Activated T-helper 2 cell treated with anti-CD3 and anti-CD28 coated beads, Interferon-gamma antibody, Interleukin-2, Interleukin-4, amounts not matched to agents 10 μg/mL and 5 μg/mL and 100 μg/mL, durations not matched to agents 14 hours and 24 hours and 36 hours (primary cell): ENCODE results near the gene OR51G2. TPM values are rescaled to one million over a fixed set of nuclear protein-coding genes. Genes with fewer than 3 reads are reported as not detected.

ENCODE experiments used
- DNase-seq: peaks from one replicate; pipeline ENCODE4 v3.0.0; 2021; ENCODE audit warnings: low spot score
- H3K27ac Mint-ChIP-seq: one replicate; pipeline ENCODE4 v1.8.0; 2021; ENCODE audit warnings: mixed read lengths
- H3K27me3 Mint-ChIP-seq: one replicate; pipeline ENCODE4 v1.8.0; 2021; ENCODE audit warnings: low read depth, mixed read lengths
- H3K36me3 Mint-ChIP-seq: one replicate; pipeline ENCODE4 v1.8.0; 2021; ENCODE audit warnings: low read depth, mixed read lengths
- H3K4me1 Mint-ChIP-seq: one replicate; pipeline ENCODE4 v1.8.0; 2021; ENCODE audit warnings: low read depth, mixed read lengths
- H3K4me3 Mint-ChIP-seq: one replicate; pipeline ENCODE4 v1.8.0; 2021; ENCODE audit warnings: low read depth, mild to moderate bottlenecking, moderate library complexity, mixed read lengths
- H3K9me3 Mint-ChIP-seq: one replicate; pipeline ENCODE4 v1.8.0; 2021; ENCODE audit warnings: mixed read lengths
- intact Hi-C: fragments of 100-400 bp; cut with micrococcal nuclease; formaldehyde crosslinking; loops from one replicate; pipeline ENCODE4 v1.15.1; 2023
- total RNA-seq: library from RNA; stranded (reverse); gene quantifications from 2 replicates; pipeline ENCODE4 v1.2.3, GENCODE V29; 2022

The OR51G2 gene
- total RNA-seq, 1 donor from 2014 or later, result not detected

GRCh38 chr11:4903484-4903883, 15.7 kb downstream of the OR51G2 start, which contains the start of gene OR51A7:
Gene OR51A7, plus strand, starts transcription at chr11:4903783. Its CDS starts 3,587 bp downstream, at chr11:4907370.
- no peak within 1 kb of the TSS for H3K27ac Mint-ChIP-seq
- no peaks in the 10 kb centered on the region for H3K27me3 Mint-ChIP-seq
- H3K9me3 Mint-ChIP-seq, result no peaks in the 10 kb centered on the region
- DNase-seq, result no peak
- H3K4me1 Mint-ChIP-seq, result no peaks in the 10 kb centered on the region
- H3K4me3 Mint-ChIP-seq, result no peak within 1 kb of the TSS
- H3K36me3 Mint-ChIP-seq, result no peaks in the 10 kb centered on the region
- intact Hi-C loops, result no loop called here

GRCh38 chr11:4891996-4892640, 27.0 kb downstream of the OR51G2 start:
- no peaks in the 10 kb centered on the region for H3K4me1 Mint-ChIP-seq
- no peak overlapping the region for H3K27ac Mint-ChIP-seq
- no peaks in the 10 kb centered on the region for H3K27me3 Mint-ChIP-seq
- H3K9me3 Mint-ChIP-seq, result no peaks in the 10 kb centered on the region
- DNase-seq, result no peak
- no peaks in the 10 kb centered on the region for H3K36me3 Mint-ChIP-seq
- no peak overlapping the region for H3K4me3 Mint-ChIP-seq
- intact Hi-C loops, result no loop called here

DNA sequence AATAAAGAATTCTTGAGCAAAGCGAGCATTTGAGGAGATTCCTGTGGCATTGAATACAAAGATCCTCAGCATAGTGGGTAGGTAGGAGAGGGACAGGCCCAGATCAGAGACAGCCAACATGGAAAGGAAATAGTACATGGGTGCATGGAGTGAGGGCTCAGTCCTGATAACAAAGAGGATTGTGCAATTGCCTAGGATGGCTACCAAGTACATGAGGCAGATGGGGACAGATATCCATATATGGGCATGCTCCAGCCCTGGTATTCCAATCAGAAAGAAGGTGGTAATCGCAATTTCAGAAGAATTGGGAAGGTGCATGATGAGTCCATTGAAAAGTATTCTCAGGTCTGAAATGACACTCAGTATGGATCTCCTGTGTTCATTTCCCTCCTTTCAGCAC, 28.9 kb downstream of the OR51G2 start:
- Mint-ChIP-seq H3K4me3 (no peak overlapping the region), H3K9me3 (no peaks in the 10 kb centered on the region), H3K27me3 (no peaks in the 10 kb centered on the region), H3K27ac (no peak overlapping the region), H3K4me1 (no peaks in the 10 kb centered on the region), H3K36me3 (no peaks in the 10 kb centered on the region)
- intact Hi-C loops, result no loop called here
- DNase-seq, result no peak

- intact Hi-C loops, result no loop called here
- no peak overlapping the region for H3K27ac Mint-ChIP-seq
- no peaks in the 10 kb centered on the region for H3K27me3 Mint-ChIP-seq
- H3K4me1 Mint-ChIP-seq, result no peaks in the 10 kb centered on the region
- no peak for DNase-seq
- no peaks in the 10 kb centered on the region for H3K9me3 Mint-ChIP-seq
- H3K36me3 Mint-ChIP-seq, result no peaks in the 10 kb centered on the region
- H3K4me3 Mint-ChIP-seq, result no peak overlapping the region
These were observed 31.6 kb downstream of the OR51G2 start for GRCh38 chr11:4887591-4887990.

- Mint-ChIP-seq H3K4me1 (no peaks in the 10 kb centered on the region), H3K4me3 (no peak overlapping the region), H3K36me3 (no peaks in the 10 kb centered on the region), H3K9me3 (no peaks in the 10 kb centered on the region), H3K27ac (no peak overlapping the region), H3K27me3 (no peaks in the 10 kb centered on the region)
- DNase-seq, result no peak
- intact Hi-C loops, result no loop called here
These were observed 33.0 kb downstream of the OR51G2 start for GRCh38 chr11:4886186-4886585.

DNA sequence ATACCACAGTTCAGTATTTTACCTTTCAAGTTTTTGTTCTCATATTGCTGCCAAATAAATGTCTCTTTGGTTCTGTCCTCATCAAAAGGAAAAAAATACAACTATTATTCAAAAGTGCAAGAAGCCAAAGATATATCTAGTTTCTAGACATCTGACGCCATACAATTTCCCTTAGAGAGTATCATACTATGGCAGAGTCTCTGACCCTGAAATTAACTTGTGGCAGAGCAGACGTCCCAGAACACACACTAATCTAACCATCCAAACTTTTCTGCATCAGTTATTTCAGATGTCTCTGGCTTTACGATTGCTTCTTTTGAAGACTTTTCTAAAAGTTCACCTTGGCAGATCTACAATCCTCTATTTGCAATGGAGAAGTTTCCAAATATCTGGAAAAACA, 34.8 kb downstream of the OR51G2 start:
- no peaks in the 10 kb centered on the region for H3K4me1 Mint-ChIP-seq
- H3K9me3 Mint-ChIP-seq, result no peaks in the 10 kb centered on the region
- H3K4me3 Mint-ChIP-seq, result no peak overlapping the region
- no peaks in the 10 kb centered on the region for H3K27me3 Mint-ChIP-seq
- H3K36me3 Mint-ChIP-seq, result no peaks in the 10 kb centered on the region
- no peak overlapping the region for H3K27ac Mint-ChIP-seq
- no peak for DNase-seq
- intact Hi-C loops, result no loop called here

- no peaks in the 10 kb centered on the region for H3K27me3 Mint-ChIP-seq
- intact Hi-C loops, result no loop called here
- no peaks in the 10 kb centered on the region for H3K36me3 Mint-ChIP-seq
- H3K9me3 Mint-ChIP-seq, result no peaks in the 10 kb centered on the region
- H3K4me3 Mint-ChIP-seq, result no peak overlapping the region
- H3K27ac Mint-ChIP-seq, result no peak overlapping the region
- DNase-seq, result no peak
- H3K4me1 Mint-ChIP-seq, result no peaks in the 10 kb centered on the region
These were observed 36.6 kb downstream of the OR51G2 start for GRCh38 chr11:4882543-4882942.

DNA sequence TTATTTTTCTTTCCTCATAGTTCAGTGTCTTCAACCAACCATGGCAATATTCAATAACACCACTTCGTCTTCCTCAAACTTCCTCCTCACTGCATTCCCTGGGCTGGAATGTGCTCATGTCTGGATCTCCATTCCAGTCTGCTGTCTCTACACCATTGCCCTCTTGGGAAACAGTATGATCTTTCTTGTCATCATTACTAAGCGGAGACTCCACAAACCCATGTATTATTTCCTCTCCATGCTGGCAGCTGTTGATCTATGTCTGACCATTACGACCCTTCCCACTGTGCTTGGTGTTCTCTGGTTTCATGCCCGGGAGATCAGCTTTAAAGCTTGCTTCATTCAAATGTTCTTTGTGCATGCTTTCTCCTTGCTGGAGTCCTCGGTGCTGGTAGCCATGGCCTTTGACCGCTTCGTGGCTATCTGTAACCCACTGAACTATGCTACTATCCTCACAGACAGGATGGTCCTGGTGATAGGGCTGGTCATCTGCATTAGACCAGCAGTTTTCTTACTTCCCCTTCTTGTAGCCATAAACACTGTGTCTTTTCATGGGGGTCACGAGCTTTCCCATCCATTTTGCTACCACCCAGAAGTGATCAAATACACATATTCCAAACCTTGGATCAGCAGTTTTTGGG, 37.2 kb downstream of the OR51G2 start, which contains the start of gene OR51T1:
TSS of gene OR51T1 (plus strand) at position 41 of the 641 bp plus-strand sequence. CDS start at position 41, 0 bp downstream.
- no peaks in the 10 kb centered on the region for H3K36me3 Mint-ChIP-seq
- H3K4me1 Mint-ChIP-seq, result no peaks in the 10 kb centered on the region
- H3K4me3 Mint-ChIP-seq, result no peak within 1 kb of the TSS
- H3K27me3 Mint-ChIP-seq, result no peaks in the 10 kb centered on the region
- H3K9me3 Mint-ChIP-seq, result no peaks in the 10 kb centered on the region
- DNase-seq, result no peak
- H3K27ac Mint-ChIP-seq, result no peak within 1 kb of the TSS
- intact Hi-C loops, result no loop called here

- H3K36me3 Mint-ChIP-seq, result no peaks in the 10 kb centered on the region
- H3K27ac Mint-ChIP-seq, result no peak overlapping the region
- no peaks in the 10 kb centered on the region for H3K9me3 Mint-ChIP-seq
- no peak for DNase-seq
- no peaks in the 10 kb centered on the region for H3K4me1 Mint-ChIP-seq
- intact Hi-C loops, result no loop called here
- no peaks in the 10 kb centered on the region for H3K27me3 Mint-ChIP-seq
- no peak overlapping the region for H3K4me3 Mint-ChIP-seq
These were observed 38.0 kb downstream of the OR51G2 start for GRCh38 chr11:4881188-4881587.

- no peak for DNase-seq
- Mint-ChIP-seq H3K9me3 (no peaks in the 10 kb centered on the region), H3K4me1 (no peaks in the 10 kb centered on the region), H3K4me3 (no peak overlapping the region), H3K36me3 (no peaks in the 10 kb centered on the region), H3K27me3 (no peaks in the 10 kb centered on the region), H3K27ac (no peak overlapping the region)
- intact Hi-C loops, result no loop called here
These were observed 53.3 kb downstream of the OR51G2 start for GRCh38 chr11:4865855-4866254.

DNA sequence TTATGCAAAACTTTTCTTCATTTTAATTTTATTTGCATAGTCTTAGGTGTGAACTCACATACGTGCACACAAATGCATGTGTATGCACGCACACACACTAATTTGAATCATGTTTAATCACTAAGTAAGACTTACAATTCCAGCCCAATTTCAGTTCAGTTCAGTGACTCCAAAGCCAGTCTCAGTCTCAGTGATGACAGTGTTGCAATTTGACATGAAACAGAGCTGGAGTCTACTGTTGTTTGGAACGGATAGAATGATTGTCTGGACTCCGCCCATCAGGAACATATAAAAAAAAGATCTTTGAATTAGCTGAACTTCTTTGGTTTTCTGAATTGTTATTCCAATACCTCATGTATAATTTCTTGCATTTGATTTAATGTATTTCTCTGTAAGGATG, 55.3 kb downstream of the OR51G2 start:
- H3K36me3 Mint-ChIP-seq, result no peaks in the 10 kb centered on the region
- no peaks in the 10 kb centered on the region for H3K9me3 Mint-ChIP-seq
- no peaks in the 10 kb centered on the region for H3K27me3 Mint-ChIP-seq
- H3K4me3 Mint-ChIP-seq, result no peak overlapping the region
- no peak for DNase-seq
- no peaks in the 10 kb centered on the region for H3K4me1 Mint-ChIP-seq
- H3K27ac Mint-ChIP-seq, result no peak overlapping the region
- intact Hi-C loops, result no loop called here
